SK-N-SH treated with all-trans-retinoic acid at 6 μM for 48 hours (cell line): ENCODE measurements around the gene MCM8.

ENCODE experiments used
- ATAC-seq: fragments of 200-7000 bp; cut with Tn5 transposase; 3 replicates; pipeline ENCODE4 v1.9.1; 2020; ENCODE audit warnings: mild to moderate bottlenecking, moderate library complexity
- ARNTL ChIP-seq: fragments of 450-650 bp; formaldehyde crosslinking; IDR thresholded peaks from 2 replicates; pipeline ENCODE4 v1.5.0; 2020; ENCODE audit warnings: low read depth, mild to moderate bottlenecking, moderate library complexity, borderline replicate concordance
- BACH2 ChIP-seq: fragments of 250-450 bp; sonication (Bioruptor Pico); IDR thresholded peaks from 2 replicates; pipeline ENCODE4 v1.9.0; 2021; ENCODE audit warnings: mild to moderate bottlenecking, borderline replicate concordance
- CREB5 ChIP-seq: fragments of 250-450 bp; sonication (Bioruptor Pico); IDR thresholded peaks from 2 replicates; pipeline ENCODE4 v1.5.1; 2020; ENCODE audit warnings: low read depth, mild to moderate bottlenecking, moderate library complexity
- CSDC2 ChIP-seq: fragments of 250-450 bp; sonication (Bioruptor Pico); IDR thresholded peaks from 2 replicates; pipeline ENCODE4 v1.5.0; 2020; ENCODE audit warnings: mild to moderate bottlenecking, moderate library complexity
- CSRNP3 ChIP-seq: fragments of 250-450 bp; sonication (Bioruptor Pico); IDR thresholded peaks from 2 replicates; pipeline ENCODE4 v1.5.1; 2021; ENCODE audit warnings: mild to moderate bottlenecking, moderate library complexity
- ESRRG ChIP-seq: fragments of 250-450 bp; sonication (Bioruptor Pico); IDR thresholded peaks from 2 replicates; pipeline ENCODE4 v1.6.1; 2021; ENCODE audit warnings: mild to moderate bottlenecking
- GLIS3 ChIP-seq: fragments of 250-450 bp; sonication (Bioruptor Pico); IDR thresholded peaks from 2 replicates; pipeline ENCODE4 v1.5.0; 2020; ENCODE audit warnings: mild to moderate bottlenecking, moderate library complexity
- OSR1 ChIP-seq: fragments of 250-450 bp; sonication (Bioruptor Pico); IDR thresholded peaks from 2 replicates; pipeline ENCODE4 v1.8.0; 2022; ENCODE audit warnings: moderate library complexity, mild to moderate bottlenecking, inconsistent platforms
- PATZ1 ChIP-seq: fragments of 250-450 bp; sonication (Bioruptor Pico); IDR thresholded peaks from 2 replicates; pipeline ENCODE4 v1.8.0; 2020; ENCODE audit warnings: mild to moderate bottlenecking, moderate library complexity, borderline replicate concordance
- POU6F1 ChIP-seq: fragments of 250-450 bp; sonication (Bioruptor Pico); IDR thresholded peaks from 2 replicates; pipeline ENCODE4 v1.8.0; 2021; ENCODE audit warnings: low read depth, mild to moderate bottlenecking, moderate library complexity, borderline replicate concordance
- PPARA ChIP-seq: fragments of 250-450 bp; sonication (Bioruptor Pico); IDR thresholded peaks from 2 replicates; pipeline ENCODE4 v1.5.0; 2020; ENCODE audit warnings: mild to moderate bottlenecking, borderline replicate concordance
- RARB ChIP-seq: fragments of 250-450 bp; sonication (Bioruptor Pico); IDR thresholded peaks from 2 replicates; pipeline ENCODE4 v1.8.0; 2021; ENCODE audit warnings: mild to moderate bottlenecking, moderate library complexity
- SNAI2 ChIP-seq: fragments of 250-450 bp; sonication (Bioruptor Pico); IDR thresholded peaks from 2 replicates; pipeline ENCODE4 v1.5.0; 2020; ENCODE audit warnings: mild to moderate bottlenecking, moderate library complexity
- TCF4 ChIP-seq: fragments of 250-450 bp; sonication (Bioruptor Pico); IDR thresholded peaks from 2 replicates; pipeline ENCODE4 v1.8.0; 2021; ENCODE audit warnings: mild to moderate bottlenecking, moderate library complexity, borderline replicate concordance
- TOX ChIP-seq: fragments of 250-450 bp; sonication (Bioruptor Pico); IDR thresholded peaks from 2 replicates; pipeline ENCODE4 v1.8.0; 2021; ENCODE audit warnings: mild to moderate bottlenecking, moderate library complexity, borderline replicate concordance
- TSHZ2 ChIP-seq: fragments of 250-450 bp; sonication (Bioruptor Pico); IDR thresholded peaks from 2 replicates; pipeline ENCODE4 v1.5.0; 2020; ENCODE audit warnings: mild to moderate bottlenecking, moderate library complexity
- ZC3H10 ChIP-seq: fragments of 250-450 bp; sonication (Bioruptor Pico); IDR thresholded peaks from 2 replicates; pipeline ENCODE4 v1.5.1; 2021; ENCODE audit warnings: mild to moderate bottlenecking, moderate library complexity
- ZFP3 ChIP-seq: fragments of 250-450 bp; sonication (Bioruptor Pico); IDR thresholded peaks from 2 replicates; pipeline ENCODE4 v1.5.0; 2020; ENCODE audit warnings: mild to moderate bottlenecking, moderate library complexity
- ZFP30 ChIP-seq: fragments of 450-650 bp; formaldehyde crosslinking; IDR thresholded peaks from 2 replicates; pipeline ENCODE4 v1.5.0; 2022; ENCODE audit warnings: mild to moderate bottlenecking, moderate library complexity
- ZNF565 ChIP-seq: fragments of 450-650 bp; formaldehyde crosslinking; conservative IDR thresholded peaks from 2 replicates; pipeline ENCODE4 v1.5.0; 2020; ENCODE audit warnings: low read depth, mild to moderate bottlenecking, moderate library complexity
- ZNF8 ChIP-seq: fragments of 450-650 bp; formaldehyde crosslinking; IDR thresholded peaks from 2 replicates; pipeline ENCODE4 v1.5.0; 2020; ENCODE audit warnings: mild to moderate bottlenecking, moderate library complexity

The MCM8 gene

GRCh38 chr20:5910186-5910585 lies 40.3 kb upstream of the MCM8 start:
- no peak for ATAC-seq
- TF ChIP-seq POU6F1 (CRISPR knock-in tag) (no peak), ZNF8 (CRISPR knock-in tag) (no peak), ZC3H10 (CRISPR knock-in tag) (no peak), CREB5 (no peak), ESRRG (CRISPR knock-in tag) (no peak), OSR1 (CRISPR knock-in tag) (no peak), ZFP3 (CRISPR knock-in tag) (no peak), PATZ1 (CRISPR knock-in tag) (no peak), TSHZ2 (CRISPR knock-in tag) (no peak), TOX (no peak), GLIS3 (CRISPR knock-in tag) (no peak), PPARA (no peak), CSDC2 (CRISPR knock-in tag) (no peak), TCF4 (no peak), ZFP30 (CRISPR knock-in tag) (no peak), ZNF565 (CRISPR knock-in tag) (no peak), RARB (CRISPR knock-in tag) (no peak), BACH2 (no peak), CSRNP3 (no peak), ARNTL (no peak)
- TF ChIP-seq, all 23 proteins: peak for 0

GRCh38 chr20:5913166-5913565 lies 37.3 kb upstream of the MCM8 start:
- no peak for TF ChIP-seq PATZ1 (CRISPR knock-in tag)
- no peak for TF ChIP-seq SNAI2 (CRISPR knock-in tag)
- no peak for TF ChIP-seq CREB5
- TF ChIP-seq TOX: no peak
- TF ChIP-seq PPARA: no peak
- no peak for TF ChIP-seq ZFP30 (CRISPR knock-in tag)
- ATAC-seq: no peak
